NCI-H2081 (cell line): ENCODE measurements around the gene POTEM.
"Not testable (repeated sequence)": the region's sequence is repeated elsewhere in the genome, so short reads cannot be mapped to it uniquely, and the experiment has no call there.

Source experiments
- DNase-seq, 2 experiments: peaks; one replicate each; lab custom pipeline; 2025; lab: John Stamatoyannopoulos, UW

POTEM gene

DNA sequence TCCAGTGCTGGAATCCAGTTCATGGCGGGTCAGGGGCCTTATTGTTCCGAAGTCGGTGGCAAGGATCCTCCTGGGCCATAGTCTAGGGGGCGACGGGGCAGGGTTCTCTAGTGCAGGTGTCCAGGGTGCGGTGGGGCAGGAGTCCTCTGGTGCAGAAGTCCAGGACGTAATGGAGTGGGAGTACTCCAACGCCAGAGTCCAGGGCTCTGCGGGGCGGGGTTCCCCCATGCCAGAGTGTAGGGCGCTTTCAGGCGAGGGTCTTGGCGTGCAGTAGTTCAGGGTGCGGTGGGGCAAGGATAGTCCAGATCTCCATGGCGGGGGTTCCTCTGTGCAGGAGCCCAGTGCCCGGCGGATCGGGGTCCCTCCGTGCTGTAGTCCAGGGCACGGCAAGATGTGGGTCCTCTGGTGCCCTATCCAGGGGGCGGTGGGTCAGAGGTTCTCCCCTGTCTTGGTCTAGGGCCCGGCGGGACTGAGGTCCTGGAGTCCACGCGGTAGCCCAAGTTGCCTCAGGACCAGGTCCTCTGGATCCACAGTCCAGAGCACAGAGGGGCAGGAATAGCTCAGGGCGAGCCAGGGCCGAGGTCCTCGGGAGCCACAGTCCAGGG is 70.9 kb downstream of the POTEM start:
- not testable (repeated sequence) for DNase-seq

DNA sequence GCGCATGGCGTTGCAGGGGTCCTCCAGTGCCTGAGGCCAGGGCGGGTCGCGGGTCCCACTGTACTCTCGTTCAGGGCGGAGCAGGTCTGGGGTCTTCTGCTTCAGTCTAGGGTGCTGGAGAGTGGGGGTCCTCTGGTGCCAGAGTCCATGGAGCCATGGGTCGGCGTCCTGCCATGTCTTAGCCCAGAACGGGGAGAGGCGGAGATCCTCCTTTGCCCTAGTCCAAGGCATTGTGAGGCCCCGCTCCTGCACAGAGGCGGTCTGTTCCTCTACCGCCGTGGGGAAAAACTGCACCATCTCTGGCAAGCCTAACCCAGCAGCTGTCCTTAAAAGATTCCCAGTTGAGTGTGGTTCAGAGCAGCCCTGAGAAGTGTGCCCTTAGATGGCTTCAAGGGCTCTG is 71.6 kb downstream of the POTEM start:
- not testable (repeated sequence) for DNase-seq

- DNase-seq: not testable (repeated sequence)
Observed at GRCh38 chr14:19043384-19043783, 76.2 kb downstream of the POTEM start.
